Measurements from ENCODE around the gene AGBL4.

The AGBL4 gene

DNA sequence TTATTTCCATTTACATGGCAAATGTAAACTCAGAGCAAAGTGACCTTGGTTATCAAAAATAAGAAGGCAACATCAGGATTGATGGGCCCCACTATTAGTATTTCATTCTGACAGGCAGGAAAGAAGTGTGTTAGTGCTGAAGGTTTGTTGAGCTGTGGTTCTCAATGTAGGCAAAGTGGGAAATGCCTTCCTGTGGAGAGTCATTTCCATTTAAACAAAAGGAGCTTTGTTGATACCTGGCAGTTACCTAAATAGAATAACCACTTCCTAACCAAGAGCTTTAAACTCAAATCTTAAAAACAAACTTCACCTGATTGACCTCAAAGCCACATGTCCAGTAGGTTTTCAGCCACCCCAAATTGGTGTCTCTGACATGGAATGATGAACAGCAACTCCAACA is 667.2 kb downstream of the AGBL4 start:
- DNase-seq (ENCODE audit: extremely low read depth, low read depth) = no peak

DNA sequence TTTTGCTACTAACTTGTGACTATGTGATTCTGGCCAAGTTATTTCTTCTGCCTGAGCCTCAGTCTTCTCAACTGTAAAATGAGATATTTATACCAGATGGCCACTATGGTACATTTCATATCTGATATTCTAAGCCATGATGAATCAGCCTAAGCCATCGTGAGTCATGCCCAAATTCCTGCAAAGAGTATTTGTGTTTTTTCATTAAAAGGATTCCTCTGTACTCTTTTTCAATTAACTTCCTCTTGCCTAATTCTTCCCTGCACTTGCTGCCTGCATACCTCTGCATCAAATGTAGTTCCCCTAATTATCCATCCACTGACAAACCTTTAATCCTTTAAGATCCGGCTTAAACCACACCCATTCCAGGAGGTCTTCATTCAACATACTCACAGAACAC is 672.0 kb downstream of the AGBL4 start:
- TF ChIP-seq, protein P1, sequence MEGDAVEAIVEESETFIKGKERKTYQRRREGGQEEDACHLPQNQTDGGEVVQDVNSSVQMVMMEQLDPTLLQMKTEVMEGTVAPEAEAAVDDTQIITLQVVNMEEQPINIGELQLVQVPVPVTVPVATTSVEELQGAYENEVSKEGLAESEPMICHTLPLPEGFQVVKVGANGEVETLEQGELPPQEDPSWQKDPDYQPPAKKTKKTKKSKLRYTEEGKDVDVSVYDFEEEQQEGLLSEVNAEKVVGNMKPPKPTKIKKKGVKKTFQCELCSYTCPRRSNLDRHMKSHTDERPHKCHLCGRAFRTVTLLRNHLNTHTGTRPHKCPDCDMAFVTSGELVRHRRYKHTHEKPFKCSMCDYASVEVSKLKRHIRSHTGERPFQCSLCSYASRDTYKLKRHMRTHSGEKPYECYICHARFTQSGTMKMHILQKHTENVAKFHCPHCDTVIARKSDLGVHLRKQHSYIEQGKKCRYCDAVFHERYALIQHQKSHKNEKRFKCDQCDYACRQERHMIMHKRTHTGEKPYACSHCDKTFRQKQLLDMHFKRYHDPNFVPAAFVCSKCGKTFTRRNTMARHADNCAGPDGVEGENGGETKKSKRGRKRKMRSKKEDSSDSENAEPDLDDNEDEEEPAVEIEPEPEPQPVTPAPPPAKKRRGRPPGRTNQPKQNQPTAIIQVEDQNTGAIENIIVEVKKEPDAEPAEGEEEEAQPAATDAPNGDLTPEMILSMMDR (IDR thresholded peaks at IDR 0.05; ENCODE audit: low read depth, low read length, missing control alignments) = no peak
- no peak overlapping the region for H3K4me3 ChIP-seq (replicated peaks; ENCODE audit: low read depth, low read length)
- no peak for DNase-seq (ENCODE audit: extremely low read depth, low read depth)

More for the DNA sequence above, 667.2 kb downstream of the AGBL4 start:
- TF ChIP-seq, protein P1 (IDR thresholded peaks at IDR 0.05; ENCODE audit: low read depth, low read length, missing control alignments) = no peak
- no peak overlapping the region for H3K4me3 ChIP-seq (replicated peaks; ENCODE audit: low read depth, low read length)

DNA sequence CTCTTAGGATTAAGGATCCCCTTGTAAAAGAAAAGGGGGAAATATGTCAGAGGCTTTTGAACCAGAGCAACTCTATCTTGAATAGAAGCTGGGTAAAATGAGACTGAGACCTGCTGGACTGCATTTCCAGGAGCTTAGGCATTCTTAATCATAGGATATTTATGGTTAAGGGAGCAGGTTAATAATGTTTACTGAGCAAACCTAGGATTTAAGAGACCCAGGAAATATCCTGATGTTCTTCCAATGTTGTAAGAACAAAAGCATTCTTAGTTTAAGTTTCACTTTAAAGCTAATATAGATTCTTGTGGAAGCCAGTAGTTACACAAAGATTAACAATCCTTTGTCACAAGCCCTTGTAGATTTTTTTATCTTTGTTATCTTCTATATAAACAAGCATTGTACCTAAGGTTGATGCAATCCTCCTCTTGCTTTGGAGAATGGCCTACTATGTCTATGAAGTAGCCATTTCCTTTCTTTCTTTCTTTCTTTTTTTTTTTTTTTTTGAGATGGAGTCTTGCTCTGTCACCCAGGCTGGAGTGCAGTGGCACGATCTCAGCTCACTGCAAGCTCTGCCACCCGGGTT is 676.9 kb downstream of the AGBL4 start:
- no peak for DNase-seq (ENCODE audit: extremely low read depth, low read depth)
- TF ChIP-seq, protein P1 (IDR thresholded peaks at IDR 0.05; ENCODE audit: low read depth, low read length, missing control alignments) = no peak
- no peak overlapping the region for H3K4me3 ChIP-seq (replicated peaks; ENCODE audit: low read depth, low read length)

DNA sequence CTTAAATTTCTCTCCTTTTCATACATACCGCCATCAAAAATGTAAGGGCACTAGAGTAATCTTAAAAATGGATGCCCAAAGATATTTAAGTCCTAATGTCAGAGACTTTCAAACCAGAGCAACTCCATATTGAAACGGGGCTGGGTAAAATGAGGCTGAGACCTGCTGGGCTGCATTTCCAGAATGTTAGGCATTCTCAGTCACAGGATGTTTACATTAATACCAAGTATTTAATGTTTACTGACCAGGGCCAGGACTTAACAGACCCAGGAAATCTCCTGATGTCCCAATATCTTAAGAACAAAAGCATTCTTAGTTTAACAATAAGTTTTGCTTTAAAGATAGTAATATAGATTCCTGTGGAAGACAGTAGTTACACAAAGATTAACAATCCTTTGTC is 683.2 kb downstream of the AGBL4 start:
- TF ChIP-seq, protein P1 (IDR thresholded peaks at IDR 0.05; ENCODE audit: low read depth, low read length, missing control alignments) = no peak
- DNase-seq (ENCODE audit: extremely low read depth, low read depth) = no peak
- H3K4me3 ChIP-seq (replicated peaks; ENCODE audit: low read depth, low read length) = no peak overlapping the region

DNA sequence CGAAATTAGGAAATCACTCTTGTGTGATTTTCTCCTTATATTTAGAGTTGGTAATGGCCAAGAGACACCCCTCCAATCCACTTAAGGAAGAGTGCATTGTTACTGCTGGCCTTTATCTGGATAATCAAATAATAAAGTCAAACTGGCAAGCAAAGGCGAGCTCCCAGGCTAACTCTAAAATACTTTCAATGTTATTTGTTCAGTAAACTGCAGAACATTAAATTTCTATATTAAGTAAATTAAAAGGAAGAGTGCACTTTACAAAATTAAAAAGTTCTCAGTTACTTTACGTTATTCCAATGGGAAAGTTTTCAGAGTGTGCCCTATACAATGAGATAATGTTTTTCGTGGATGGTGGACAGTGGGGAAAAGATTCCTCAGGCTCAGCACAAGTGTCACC is 684.7 kb downstream of the AGBL4 start:
- no peak overlapping the region for H3K4me3 ChIP-seq (replicated peaks; ENCODE audit: low read depth, low read length)
- no peak for DNase-seq (ENCODE audit: extremely low read depth, low read depth)
- TF ChIP-seq, protein P1 (IDR thresholded peaks at IDR 0.05; ENCODE audit: low read depth, low read length, missing control alignments) = no peak

DNA sequence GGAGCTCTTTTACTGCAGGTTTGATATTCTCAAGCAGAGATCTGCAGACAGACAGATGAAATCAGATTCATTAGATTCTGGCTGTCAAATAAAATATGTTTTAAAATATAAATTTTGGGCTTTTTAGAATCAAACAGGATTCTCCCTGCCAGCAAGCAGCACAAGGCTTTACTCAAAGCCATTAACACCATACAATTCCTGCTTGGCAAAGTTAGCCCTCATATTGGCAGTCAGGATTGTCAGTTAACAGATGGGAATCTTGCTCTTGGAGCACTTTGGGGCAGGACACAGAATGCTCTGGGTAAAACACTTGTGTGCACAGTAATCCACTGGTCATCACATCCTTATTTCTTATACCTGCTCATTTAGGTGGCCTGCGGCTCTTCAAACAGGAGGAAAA is 686.5 kb downstream of the AGBL4 start:
- TF ChIP-seq, protein P1 (IDR thresholded peaks at IDR 0.05; ENCODE audit: low read depth, low read length, missing control alignments) = no peak
- no peak for DNase-seq (ENCODE audit: extremely low read depth, low read depth)
- H3K4me3 ChIP-seq (replicated peaks; ENCODE audit: low read depth, low read length) = no peak overlapping the region

DNA sequence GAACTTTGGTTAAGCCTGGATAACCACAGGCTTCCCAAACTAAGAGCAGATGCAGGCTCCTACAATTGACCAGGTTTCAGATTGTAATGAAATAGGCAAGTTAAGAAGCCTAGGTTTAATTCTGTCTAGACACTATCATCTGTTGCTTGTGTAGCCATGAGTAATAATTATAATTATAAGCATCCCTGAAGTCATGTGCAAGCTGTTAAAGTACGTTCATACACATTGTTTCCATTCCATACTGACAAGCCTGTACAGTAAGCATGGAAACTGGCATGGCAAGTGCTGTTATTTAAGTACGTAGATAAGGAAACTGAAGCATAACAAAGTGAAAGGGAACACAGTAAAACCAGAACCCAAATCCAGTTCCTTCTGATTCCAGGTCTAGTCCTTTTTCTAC is 689.8 kb downstream of the AGBL4 start:
- DNase-seq (ENCODE audit: extremely low read depth, low read depth) = no peak
- TF ChIP-seq, protein P1 (IDR thresholded peaks at IDR 0.05; ENCODE audit: low read depth, low read length, missing control alignments) = no peak
- no peak overlapping the region for H3K4me3 ChIP-seq (replicated peaks; ENCODE audit: low read depth, low read length)
